Retina (tissue), 1 donor: Measurements from ENCODE around the gene WASHC2C.
"Not testable (repeated sequence)": the region's sequence is repeated elsewhere in the genome, so short reads cannot be mapped to it uniquely, and the experiment has no call there.

Source experiments
- DNase-seq: peaks from one replicate; pipeline ENCODE4 v3.0.0-alpha.2; 2016

The WASHC2C gene

DNA sequence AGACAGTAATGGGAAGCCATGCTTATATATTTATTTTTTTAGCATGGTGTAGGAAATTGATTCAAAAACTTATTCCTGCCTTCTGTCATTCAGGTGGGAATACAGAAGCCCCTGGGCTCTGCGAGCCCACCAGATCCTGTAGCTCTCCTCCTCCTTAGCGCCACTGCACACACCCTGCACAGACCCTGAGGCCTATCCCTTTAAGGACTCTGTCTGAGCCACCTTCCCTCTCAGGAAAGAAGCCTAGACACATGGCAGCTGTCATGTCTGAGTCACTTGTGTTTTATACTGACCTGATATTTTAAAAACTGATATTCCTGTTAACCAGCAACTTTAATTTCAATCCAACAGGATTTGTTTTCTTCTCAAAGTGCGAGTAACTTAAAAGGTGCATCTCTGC lies 36.0 kb downstream of the WASHC2C start:
- DNase-seq = not testable (repeated sequence)

DNA sequence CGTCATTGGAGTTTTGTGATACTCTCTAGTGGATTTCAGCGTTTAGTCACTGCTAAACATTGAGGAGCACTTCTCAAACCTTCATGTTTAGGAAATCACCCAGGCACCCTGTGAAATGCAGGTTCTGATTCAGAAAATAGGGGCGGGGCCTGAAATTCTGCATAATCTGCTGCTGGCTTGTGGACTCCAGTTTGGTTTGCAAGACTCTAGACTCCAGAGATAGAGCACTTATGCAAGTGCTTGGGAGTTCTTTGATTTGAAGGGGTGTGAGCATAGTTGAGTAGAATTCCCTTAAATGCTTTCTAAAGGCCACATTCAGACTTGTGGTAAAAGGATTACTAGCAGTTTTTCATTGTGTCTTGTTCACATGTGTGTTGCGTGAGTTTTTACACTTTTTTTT lies 41.3 kb downstream of the WASHC2C start:
- not testable (repeated sequence) for DNase-seq

DNA sequence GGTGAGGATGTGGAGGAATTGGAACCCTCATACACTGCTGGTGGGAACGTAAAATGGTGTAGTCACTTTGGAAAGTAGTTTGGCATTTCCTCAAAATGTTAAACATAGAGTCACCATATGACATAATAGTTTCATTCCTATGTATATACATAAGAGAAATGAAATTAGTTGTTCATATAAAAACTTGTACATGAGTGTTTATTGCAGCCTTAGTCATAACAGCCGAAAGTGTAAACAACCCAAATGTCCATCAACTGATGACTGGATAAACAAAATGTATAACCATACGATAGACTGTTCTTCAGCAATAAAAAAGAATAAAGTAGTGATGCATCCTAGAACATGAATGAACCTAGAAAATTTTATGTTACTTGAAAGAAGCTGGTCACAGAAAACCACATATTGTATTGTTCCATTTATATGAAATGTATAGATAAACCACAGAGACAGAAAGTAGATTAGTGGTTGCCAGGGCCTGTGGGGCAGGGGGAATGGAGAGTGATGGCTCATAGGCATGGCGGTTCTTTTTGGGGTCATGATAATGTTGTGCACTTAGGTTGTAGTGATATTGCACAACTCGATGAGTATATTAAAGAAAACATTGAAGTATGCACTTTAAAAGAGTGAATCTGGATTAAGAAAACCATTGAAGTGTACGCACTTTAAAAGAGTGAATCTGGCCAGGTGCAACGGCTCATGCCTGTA lies 44.8 kb downstream of the WASHC2C start:
- not testable (repeated sequence) for DNase-seq

DNA sequence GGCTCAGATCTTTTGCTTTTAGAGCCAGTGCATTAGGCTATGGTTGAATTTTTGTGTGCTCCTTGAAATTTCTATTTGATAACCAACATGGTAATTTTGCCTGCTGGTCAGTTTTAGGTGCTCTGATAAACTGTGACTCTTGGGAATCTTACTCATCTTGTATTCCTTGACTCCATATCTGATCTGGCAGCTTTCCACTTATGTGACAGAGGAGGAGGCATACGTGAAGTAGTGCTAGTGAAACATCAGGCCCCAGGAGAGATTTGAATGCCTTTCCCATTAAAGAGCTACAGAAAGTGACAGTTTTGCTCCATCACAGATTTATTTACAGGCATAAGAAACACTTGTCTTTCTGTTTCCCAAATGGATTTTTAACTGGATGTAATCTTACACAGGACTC lies 59.2 kb downstream of the WASHC2C start:
- not testable (repeated sequence) for DNase-seq

DNA sequence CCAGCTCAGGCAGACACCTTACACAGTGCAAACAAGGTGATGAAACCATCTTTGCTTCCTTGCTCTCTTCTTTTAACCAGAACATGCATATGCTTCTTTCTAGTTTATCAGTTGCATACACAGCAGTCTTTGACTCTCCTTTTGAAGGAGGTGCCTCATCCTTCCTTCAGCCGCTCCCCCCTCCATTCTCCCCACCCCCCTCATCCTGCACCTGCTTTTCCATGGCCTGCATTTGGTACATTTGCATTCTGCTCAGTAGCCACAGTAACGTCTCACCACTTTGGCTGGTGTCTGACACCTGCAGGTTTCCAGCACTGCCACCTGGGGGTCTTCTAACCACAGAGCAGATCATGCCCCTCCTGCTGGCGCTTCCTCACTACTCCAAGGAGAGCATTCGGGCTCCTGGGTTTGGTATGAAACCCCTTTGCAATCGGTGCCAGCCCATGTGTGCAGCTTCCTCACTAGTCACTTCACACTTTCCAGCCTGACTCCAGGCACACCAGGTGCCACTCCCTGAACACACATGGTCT lies 60.2 kb downstream of the WASHC2C start:
- DNase-seq = not testable (repeated sequence)

DNA sequence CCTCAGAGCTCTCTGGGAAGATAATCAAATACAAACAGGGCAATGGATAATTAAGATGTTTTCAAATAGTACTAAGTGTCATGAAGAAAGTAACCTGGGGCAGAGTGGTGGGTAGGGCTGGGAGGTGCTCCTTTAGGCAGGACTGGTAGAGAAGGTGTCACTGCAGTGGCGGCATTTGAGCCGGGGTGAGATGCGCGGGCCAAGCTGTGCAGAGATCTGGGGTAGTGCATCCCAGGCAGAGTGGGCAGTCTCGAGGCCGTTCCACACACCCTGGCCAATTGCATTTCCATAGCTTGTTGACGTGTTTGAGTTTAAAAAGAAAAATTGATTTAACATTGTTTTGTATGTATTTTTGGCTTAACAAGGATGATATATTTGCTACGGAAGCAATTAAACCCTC lies 62.9 kb downstream of the WASHC2C start:
- not testable (repeated sequence) for DNase-seq

DNA sequence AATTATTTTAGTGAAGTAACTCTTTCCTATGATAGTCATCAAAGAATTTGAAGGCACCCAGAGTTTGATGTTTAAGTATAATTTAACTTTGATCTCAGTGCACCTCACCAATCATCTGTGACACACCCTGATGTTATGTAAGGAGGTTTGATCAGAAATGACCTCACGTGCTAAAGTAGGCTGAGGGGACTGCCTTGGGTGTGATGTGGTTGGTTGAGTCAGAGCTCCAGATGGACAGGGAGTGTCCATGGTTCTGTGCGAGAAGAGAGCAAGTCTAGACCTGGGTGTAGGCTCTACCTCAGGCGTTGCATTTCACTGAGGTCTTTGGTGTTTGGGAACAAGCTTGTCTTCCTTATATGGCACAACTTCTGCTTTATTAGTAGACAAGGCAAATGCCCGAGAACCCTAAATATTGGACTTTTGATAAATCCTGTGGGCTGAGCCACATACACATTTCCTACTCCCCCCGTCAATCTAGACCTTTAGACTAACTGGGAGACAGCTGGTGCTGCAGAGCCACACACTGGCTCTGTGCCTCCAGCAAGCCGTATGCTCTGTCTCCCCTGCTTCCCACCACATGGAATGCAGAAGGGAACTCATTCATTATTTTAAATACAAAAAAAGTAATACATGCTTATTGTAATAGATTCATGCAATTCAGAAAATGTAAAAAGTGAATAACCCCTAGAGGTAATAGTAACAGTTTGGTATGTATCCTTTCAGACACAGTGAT lies 63.8 kb downstream of the WASHC2C start:
- not testable (repeated sequence) for DNase-seq

DNA sequence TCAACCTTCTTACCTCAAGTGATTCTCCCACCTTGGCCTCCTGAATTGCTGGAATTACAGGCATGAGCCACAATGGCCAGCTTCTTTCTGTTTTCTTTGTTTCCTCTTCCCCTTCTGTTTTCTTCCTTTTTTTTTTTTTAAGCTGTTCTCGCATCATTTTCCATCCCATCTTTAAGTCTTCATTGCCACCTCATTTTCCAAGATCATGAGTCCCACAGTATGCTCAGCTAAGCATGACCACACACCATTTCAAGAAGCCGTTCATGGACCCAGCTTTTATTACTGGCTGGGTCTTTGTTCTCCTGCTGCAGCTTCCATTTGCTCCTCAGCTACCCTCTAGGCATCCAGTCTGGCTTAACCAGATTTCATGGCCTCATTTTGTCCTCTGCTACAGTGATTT lies 67.7 kb downstream of the WASHC2C start:
- not testable (repeated sequence) for DNase-seq

DNA sequence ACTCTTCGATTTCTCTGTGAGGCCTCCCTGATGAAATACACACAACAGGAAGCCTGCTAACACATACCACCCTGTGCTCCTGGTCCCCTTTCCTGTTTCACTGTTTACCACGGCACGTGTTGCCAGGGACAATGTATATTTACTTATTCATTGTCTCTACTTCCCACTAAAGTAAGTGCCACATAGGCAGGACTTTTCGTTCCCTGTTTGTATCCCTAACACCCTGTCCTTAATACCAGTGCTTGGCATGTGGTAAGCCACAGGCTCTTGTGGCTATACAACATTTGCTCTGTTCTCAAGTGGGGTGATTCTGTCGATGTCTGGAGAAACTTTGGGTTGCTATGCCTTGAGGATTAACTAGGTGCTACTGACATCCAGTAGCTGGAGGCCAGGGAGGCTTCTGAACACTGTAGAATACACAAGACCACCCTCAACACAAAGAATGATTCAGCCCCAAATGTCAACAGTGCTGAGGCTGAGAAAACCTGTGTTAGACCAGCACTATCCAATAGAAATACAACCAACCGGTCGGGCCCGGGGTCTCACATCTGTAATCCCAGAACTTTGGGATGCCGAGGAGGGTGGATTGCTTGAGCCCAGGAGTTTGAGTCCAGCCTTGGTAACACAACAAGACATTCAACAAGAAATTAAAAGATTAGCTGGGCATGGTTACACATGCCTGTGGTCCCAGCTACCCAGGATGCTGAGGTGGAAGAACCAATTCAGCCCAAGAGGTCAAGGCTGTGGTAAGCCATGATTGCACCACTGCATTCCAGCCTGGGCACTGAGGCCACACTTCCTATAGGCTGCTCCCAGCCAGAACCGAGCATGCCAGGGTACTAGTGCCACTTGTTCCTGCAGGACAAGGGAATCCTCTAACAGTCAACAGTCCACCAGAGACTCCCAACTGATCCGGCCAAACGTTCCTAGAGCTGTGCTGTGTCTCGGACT lies 76.3 kb downstream of the WASHC2C start:
- not testable (repeated sequence) for DNase-seq

DNA sequence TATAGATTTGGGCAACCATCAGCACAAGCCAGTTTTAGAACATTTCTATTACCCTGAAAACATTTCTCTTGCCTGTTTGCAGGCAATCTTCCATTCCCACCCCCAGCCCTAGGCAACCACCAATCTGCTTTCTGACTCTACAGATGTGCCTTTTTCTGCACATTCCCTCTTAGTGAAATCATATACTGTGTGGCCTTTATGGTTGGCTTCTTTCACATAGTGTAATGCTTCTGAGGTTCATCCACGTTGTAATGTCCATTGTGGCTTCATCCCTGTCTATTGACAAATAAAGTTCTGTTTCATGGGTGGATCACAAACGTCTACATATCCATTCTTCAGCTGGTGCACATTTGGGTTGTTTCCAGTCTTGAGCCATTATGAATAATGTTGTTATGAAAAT lies 77.9 kb downstream of the WASHC2C start:
- not testable (repeated sequence) for DNase-seq

DNA sequence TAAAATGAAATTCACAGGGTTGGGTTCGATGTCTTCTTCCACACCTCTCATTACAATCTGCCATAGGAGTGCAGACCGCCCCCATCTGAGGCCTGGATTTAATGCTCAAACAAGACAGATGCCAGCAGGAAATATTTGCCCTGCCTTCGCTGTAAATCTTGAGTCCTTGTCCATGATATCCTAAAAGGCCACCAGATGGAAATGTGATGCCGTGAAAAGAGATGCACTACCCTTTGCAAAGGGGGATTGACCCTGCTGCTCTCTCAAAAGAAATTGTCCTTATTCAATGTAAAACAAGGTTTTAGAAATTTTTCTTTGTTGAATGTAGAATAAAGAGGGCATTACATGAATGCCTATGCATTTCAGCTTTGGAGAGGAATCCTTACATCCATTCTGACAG lies 82.8 kb downstream of the WASHC2C start:
- no peak for DNase-seq

DNA sequence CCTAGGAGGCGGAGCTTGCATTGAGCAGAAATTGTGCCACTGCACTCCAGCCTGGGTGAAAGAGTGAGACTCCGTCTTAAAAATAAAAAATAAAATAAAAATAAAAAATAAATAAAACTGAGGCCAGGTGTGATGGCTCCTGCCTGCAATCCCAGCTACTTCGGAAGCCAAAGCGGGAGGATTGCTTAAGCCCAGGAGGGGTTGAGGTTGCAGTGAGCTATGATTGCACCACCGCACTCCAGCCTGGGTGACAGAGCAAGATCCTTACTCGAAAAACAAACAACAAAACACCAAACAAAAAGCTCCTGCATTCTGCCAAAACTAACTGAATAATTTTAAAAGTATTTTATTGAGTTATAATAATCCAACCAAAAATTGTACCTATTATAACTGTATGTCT lies 84.0 kb downstream of the WASHC2C start:
- DNase-seq = no peak

DNA sequence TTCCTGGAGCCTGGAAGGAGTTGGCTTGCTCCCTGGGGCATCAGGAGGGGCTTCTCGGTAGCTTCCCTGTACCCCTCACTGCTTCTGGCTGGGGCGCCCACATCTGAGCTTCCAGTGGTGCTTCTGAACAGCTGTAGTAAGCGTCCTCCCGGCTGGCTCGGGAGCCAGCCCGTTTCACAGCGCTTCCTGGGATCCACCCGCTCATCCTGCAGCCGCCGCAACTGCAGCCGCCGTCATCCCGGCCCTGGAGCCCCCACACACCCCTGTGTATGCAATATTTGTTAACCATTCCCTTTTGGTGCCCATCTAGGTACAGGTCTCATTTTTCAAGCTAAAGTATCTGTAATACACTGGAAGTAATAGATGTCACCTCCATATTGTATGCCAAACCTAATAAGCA lies 85.9 kb downstream of the WASHC2C start:
- DNase-seq = not testable (repeated sequence)

DNA sequence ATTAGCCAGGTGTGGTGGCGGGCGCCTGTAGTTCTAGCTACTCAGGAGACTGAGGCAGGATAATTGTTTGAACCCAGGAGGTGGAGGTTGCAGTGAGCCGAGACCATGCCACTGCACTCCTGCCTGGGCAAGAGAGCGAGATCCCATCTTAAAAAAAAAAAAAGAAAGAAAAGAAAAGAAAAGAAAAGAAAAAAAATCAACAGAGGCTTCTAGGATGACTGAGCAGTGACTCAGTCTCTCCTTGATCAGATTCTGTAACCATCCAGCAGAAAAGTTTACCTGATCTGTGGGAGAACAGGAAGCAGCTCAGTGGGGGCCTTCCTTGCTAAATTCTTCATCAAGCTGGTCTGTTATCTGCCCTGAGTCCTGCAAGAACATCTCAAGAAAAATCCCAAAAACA lies 87.1 kb downstream of the WASHC2C start:
- DNase-seq = not testable (repeated sequence)

DNA sequence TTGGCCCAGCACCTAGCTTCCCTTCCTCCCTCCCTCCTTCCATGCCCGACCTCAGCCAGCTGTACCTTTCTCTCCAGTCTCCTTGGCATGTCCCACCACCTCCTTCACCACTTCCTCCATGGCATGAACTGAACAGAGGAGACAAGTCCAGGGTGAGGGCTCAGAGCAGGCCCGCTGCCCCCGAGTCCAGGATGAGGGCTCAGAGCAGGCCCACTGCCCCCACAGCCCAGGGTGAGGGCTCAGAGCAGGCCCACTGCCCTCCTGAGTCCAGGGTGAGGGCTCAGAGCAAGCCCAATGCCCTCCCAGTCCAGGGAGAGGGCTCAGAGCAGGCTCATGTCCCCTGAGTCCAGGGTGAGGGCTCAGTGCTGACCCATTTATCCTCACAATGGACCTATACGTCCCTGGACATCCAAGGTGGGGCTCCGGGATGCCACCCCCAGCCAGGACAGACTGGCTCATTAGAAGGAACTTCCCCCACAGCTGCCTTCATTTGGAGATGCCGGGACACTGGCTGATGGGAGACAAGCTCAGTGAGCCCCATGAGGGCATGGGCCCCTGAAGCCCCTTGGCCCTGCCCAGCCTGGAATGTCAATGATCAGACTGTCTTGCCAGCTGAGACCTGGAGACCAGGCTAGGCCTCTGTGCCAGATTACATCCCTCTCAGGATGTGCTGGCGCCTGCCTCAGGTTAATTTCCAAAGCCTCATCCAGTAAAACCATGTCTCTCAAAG lies 90.2 kb downstream of the WASHC2C start:
- no peak for DNase-seq

DNA sequence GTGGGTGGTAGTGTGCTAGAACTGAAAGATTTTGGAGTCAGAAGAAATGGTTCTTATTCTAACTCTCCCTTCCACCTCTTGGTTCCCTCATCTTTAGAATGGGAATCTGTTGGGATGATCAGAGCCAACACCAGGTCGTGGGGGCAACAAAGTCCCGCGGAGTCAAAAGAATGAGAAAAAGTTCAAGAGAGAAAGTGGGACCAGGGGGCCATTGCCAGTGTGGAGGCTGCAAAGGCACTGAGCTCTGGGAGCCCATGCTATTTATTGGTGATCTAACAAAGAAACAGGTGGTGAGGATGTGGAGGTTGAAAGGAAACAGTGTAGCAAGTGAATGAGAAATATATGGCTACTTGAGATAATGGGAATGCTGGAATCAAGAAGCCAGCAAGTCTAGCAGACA lies 90.8 kb downstream of the WASHC2C start:
- no peak for DNase-seq

DNA sequence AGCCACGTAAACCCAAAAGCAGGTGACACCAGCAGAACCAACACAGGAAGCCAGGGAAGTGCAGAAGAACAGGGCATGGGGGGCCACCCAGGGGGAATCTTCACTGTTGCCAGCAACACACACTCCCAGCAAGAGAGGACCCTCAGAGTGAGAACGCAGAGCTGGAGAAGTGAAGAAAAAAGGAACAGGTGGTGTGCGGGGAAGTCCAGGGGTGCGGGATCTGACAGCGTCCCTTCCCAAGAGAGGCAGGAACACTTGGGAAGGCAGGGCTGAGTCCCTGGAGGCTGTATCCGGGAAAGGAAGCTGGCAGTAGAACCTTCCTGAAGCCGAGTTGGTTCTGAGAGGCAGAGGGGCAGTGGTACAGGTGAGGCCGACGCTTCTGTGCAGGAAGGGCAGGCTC lies 92.5 kb downstream of the WASHC2C start:
- no peak for DNase-seq

DNA sequence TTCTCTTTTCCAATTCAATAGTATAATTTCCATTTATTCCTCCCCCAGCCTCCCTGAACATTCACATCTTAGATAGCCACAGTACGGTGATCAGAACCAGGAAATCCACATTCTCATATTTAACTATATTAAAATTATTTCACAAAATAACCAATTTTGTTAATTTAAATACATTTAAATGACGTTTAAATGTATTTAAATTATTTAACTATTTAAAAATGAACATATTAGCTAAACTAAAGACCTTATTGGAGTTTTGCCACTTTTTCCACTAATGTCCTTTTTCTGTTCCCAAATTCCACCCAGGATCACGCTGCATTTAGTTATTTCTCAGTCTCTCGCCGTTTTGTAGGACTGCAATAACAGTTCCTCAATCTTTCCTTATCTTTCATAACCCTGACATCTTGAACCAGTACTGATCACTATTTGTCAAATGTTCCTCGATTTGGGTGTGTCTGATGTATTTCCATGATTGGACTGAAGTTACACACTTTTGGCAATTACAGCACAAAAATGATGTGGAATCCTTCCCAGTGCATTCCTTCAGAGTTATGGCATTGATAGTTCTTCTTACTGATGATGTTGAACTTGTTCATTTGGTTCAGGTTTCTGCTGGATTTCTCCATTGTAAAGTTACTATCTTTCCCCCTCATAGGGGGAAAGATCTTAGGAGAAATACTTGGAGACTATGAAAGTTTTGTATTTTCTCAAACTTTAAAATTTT lies 93.2 kb downstream of the WASHC2C start:
- not testable (repeated sequence) for DNase-seq

DNA sequence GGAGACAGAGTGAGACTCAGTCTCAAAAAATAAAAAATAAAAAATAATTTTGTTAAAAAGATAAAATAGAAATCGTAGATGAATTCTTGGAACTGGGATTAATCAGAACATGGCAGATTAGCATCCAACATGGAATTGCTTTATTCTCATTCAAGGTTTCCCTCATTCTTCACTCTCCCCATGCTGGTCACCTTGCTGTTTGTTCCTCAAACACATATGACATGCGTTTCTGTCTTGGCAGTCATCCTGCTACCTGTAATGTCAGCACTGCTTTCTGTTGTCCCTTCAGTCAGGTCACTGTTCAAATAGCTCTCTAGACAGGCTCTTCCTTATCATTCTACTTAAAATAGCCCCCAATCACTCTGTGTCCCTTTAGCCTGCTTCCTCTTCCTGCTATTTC lies 95.9 kb downstream of the WASHC2C start:
- not testable (repeated sequence) for DNase-seq
